Panc1 (cell line): ENCODE data around the gene GMDS.

Experiments
- SIN3A ChIP-seq: IDR thresholded peaks from 2 replicates; pipeline ENCODE4 v1.6.1; 2012; ENCODE audit warnings: low read depth, mild to moderate bottlenecking, low read length, moderate library complexity, borderline replicate concordance; ENCODE audit not compliant: insufficient read depth
- TF ChIP-seq, protein P1 (sequence below): fragments of 450-650 bp; IDR thresholded peaks from 2 replicates; pipeline ENCODE4 v1.5.1; 2017; ENCODE audit warnings: mild to moderate bottlenecking
- TF ChIP-seq, protein P2 (sequence below), 2 experiments: IDR thresholded peaks; 2 replicates each; pipeline ENCODE4 v1.6.1; 2011 to 2012; ENCODE audit warnings: low read depth in 2 of 2, control low read depth in 1 of 2, low read length in 1 of 2, mild to moderate bottlenecking in 1 of 2, moderate library complexity in 1 of 2; ENCODE audit not compliant: insufficient read depth in 1 of 2

DNA sequence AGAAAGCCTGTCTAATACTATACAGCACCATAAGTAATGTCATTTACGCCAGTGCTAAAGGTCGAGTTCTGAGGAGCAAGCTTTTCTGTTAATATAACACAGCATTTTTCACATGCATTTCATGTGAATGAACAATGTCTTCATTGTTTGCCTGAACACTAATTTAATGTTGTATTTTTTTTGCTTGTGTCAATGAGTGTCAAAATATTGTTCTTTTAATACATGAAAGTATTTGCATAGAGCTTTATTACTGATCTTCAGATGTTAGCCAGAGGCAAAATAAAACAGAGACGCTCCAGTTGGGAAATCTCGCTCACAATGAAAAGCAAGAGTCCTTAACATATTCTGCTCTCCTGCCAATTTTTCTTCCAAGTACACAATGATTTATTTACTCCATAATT lies 483.9 kb downstream of the GMDS start:
- TF ChIP-seq, protein P1, sequence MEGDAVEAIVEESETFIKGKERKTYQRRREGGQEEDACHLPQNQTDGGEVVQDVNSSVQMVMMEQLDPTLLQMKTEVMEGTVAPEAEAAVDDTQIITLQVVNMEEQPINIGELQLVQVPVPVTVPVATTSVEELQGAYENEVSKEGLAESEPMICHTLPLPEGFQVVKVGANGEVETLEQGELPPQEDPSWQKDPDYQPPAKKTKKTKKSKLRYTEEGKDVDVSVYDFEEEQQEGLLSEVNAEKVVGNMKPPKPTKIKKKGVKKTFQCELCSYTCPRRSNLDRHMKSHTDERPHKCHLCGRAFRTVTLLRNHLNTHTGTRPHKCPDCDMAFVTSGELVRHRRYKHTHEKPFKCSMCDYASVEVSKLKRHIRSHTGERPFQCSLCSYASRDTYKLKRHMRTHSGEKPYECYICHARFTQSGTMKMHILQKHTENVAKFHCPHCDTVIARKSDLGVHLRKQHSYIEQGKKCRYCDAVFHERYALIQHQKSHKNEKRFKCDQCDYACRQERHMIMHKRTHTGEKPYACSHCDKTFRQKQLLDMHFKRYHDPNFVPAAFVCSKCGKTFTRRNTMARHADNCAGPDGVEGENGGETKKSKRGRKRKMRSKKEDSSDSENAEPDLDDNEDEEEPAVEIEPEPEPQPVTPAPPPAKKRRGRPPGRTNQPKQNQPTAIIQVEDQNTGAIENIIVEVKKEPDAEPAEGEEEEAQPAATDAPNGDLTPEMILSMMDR, result no peak
- TF ChIP-seq, protein P2, sequence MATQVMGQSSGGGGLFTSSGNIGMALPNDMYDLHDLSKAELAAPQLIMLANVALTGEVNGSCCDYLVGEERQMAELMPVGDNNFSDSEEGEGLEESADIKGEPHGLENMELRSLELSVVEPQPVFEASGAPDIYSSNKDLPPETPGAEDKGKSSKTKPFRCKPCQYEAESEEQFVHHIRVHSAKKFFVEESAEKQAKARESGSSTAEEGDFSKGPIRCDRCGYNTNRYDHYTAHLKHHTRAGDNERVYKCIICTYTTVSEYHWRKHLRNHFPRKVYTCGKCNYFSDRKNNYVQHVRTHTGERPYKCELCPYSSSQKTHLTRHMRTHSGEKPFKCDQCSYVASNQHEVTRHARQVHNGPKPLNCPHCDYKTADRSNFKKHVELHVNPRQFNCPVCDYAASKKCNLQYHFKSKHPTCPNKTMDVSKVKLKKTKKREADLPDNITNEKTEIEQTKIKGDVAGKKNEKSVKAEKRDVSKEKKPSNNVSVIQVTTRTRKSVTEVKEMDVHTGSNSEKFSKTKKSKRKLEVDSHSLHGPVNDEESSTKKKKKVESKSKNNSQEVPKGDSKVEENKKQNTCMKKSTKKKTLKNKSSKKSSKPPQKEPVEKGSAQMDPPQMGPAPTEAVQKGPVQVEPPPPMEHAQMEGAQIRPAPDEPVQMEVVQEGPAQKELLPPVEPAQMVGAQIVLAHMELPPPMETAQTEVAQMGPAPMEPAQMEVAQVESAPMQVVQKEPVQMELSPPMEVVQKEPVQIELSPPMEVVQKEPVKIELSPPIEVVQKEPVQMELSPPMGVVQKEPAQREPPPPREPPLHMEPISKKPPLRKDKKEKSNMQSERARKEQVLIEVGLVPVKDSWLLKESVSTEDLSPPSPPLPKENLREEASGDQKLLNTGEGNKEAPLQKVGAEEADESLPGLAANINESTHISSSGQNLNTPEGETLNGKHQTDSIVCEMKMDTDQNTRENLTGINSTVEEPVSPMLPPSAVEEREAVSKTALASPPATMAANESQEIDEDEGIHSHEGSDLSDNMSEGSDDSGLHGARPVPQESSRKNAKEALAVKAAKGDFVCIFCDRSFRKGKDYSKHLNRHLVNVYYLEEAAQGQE (IDR thresholded peaks at IDR 0.05; ENCODE audit: insufficient read depth in 1 of 2, low read depth in 2 of 2, low read length in 1 of 2), result no peak
- TF ChIP-seq SIN3A, result no peak
